Urothelium cell line (cell line): ENCODE measurements around the gene SPATA2.

ENCODE experiments used
- DNase-seq: peaks from one replicate; pipeline ENCODE4 v3.0.0; 2011; ENCODE audit warnings: low spot score, mixed read lengths
- FAIRE-seq: peaks from 2 replicates; lab custom pipeline; 2011; peaks lifted over from hg19 to GRCh38; lab: Jason Lieb, UNC

The SPATA2 gene

DNA sequence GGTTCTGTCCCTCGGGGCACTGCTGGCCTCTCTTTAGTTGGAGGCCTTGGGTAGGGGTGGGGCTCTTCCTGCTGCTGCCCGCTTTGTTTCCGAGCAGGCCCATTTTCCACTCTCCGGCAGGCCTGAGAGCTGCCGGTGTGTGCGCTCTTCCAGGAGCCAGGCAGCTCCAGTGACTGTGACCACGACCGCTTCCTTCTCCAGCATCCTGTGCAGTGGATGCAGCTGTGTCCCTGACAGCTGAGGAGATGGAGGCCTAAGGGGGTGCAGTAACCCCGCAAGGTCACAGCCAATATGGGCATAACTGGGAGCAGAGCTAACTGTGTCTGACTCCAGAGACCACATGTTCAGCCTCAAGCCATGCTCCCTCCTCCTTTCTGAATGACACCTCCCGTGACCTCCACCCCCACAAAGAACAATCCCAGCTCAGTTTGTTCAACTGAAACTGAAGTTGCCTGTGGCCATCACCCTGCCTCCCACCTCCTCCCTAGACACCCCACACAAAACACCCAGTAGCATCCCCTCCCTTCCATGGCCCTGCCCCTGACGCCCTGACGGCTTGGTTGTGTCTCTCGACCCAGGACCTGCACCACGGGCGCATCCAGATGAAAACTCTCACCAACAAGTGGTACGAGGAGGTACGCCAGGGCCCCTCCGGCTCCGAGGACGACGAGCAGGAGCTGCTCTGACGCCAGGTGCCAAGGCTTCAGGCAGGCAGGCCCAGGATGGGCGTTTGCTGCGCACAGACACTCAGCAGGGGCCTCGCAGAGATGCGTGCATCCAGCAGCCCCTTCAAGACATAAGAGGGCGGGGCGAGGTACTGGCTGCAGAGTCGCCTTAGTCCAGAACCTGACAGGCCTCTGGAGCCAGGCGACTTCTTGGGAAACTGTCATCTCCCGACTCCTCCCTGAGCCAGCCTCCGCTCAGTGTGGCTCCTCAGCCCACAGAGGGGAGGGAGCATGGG lies 27.8 kb downstream of the SPATA2 start:
- FAIRE-seq = peak; percentile 30
- DNase-seq = no peak

DNA sequence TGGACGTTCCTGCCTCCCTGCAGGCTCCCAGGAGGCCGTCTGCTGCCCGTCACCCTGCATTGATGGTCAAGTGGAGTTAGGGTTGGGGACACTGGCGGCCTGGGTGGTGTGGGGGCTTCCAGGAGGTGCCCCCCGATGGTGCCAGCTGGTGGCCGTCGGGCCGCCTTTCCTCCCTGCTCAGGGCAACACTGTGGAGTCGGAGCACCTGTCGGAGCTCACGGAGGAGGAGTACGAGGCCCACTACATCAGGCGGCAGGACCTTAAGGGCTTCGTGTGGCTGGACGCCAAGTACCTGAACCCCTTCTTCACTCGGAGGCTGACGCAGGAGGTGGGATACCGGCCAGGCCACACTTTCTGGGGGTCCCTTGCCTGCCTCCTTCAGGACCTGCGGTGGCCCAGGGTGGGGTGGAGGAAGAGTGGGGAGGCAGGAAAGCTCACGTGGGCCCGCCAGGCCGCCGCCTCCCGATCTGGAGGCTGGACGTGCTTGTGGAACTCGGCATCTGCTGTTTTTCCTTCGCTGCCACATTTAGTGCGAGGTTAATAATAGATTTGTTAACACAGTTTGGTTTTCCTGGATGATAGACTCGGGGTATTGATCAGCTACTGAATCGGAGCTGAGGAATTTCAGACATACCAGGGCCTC lies 28.6 kb downstream of the SPATA2 start:
- DNase-seq (no peak), FAIRE-seq (peak; percentile 35)

DNA sequence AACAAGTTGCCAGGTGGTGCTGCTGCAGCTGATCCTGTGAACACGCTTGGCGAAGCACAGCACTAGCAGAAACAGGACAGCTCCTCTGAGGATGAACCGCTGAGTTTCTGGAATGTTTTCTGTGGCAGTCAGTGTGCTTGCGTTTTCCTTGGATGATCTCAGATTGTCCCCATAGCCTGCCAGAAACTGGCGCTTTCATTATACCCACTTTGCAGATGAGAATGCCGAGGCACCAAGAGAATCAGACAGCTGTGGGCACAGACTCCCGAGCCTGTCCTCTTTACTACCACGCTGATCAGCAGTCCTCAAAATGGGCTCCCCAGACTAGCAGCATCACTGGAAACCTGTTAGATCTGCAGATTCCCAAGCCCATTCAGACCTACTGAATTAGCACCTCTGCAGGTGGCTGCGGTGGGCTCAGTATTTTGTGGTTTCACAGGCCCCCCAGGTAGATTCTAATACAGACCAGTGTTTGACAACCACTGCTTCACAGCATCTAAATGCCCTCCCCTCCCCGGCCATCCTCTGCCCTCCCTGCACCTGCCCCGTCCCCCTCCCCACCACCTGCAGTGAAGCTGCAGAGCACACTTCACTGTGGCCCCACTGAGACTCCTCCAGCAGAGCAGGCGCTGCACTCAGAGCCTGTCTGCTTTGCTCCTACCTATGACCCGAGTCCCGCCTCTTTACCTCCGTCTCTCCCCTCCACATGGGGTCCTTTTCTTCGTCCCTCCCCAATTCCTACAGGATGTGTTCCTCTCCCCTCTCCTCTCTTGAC lies 29.6 kb downstream of the SPATA2 start:
- no peak for FAIRE-seq

DNA sequence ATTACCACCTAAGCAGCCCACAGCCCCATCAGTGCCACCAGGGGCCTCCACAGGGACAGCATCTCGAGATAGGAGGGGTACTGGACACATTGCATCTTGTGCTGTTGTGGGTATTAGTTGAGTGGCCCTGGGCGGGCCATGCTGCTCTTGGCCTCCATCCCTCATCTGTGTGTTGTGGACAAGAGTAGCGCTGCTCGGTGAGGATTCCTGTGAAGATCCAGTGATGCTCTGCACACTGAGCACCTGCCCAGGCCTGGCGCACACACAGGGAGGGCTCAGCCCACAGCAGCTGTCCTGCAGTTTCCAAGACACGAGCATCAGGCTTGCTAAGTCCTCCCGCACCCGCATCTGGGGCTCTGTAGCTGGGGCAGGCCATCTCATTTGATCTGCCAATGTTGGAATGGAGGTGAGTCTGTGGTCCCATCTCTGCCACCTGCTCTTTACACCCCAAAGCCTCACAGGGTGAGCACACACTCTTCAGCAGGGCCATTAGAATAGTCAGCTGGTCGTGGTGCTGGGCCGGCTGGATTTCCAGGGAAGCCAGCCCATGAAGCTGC lies 32.0 kb downstream of the SPATA2 start:
- FAIRE-seq (no peak), DNase-seq (no peak)

More for the DNA sequence above, 29.6 kb downstream of the SPATA2 start:
- no peak for DNase-seq

DNA sequence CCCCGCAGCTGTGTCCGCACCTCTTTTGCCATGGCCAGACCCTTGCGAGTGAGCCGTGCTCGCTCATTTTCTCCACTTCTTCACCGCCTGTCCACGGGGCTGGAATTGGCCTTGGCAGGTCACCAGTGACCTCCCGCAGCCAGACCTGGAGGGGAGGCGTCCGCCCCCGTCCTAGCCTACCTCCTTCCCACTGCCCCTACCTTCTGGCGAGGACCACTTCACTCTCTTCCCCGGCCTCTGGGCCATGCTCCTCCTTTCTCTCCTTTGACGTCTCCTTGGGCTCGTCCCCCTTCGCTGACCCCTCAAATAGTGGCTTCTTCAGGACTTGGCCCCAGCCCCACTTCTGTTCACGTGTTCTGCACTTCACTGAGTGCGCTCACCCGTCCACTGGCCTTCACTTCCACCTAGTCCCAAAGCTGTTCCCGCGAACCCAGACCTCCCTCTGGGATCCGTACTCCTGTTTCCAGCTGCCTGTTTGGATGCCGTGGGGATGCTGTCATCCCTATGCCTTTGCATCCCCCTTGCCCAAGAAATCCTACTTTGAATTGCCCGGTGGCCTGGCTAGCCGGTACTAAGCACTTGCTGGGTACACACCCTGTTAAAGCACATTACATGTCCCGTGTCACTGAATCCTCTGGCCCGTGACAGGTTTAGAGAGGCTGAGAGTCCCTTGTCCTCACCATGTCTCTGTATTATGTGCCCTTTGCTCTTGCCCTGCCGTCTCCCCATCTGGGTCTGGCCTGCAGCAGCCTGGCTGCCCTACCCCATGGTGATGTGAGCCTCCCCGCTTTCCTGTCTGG lies 33.0 kb downstream of the SPATA2 start:
- DNase-seq (no peak), FAIRE-seq (no peak)

DNA sequence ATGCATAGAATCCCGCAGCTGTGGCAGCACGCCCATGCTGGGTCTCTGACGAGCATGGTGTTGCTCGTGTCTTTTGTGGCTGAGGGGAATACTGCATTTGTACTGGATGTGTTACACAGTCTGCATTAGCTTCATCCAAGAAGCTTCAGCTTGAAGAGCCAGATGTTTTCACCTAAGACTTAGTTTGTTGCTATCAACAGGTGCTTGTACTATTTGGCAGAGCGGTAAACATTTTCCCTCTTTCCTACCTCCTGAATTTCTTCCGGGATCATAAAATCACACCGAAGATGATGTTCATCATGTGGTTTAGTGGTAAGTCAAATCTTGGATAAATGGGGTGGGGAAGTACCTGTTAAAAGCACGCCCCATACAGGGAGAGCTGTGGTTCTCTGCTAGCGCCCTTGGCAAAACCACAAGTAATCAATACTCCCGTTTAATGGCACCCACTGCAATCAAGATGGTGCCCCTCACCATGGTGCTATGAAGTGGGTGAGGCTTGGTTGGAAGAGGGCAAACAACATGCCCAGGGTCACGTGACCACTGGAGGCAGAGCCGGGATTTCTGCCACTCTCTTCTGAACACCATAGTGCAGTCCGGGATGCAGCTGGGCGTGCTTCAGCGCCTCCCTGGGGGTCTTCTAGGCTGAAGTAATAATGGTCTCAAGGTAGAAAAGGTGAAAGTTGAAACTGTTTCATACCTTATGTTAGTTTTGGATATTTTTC lies 34.4 kb downstream of the SPATA2 start:
- DNase-seq = no peak
- no peak for FAIRE-seq

DNA sequence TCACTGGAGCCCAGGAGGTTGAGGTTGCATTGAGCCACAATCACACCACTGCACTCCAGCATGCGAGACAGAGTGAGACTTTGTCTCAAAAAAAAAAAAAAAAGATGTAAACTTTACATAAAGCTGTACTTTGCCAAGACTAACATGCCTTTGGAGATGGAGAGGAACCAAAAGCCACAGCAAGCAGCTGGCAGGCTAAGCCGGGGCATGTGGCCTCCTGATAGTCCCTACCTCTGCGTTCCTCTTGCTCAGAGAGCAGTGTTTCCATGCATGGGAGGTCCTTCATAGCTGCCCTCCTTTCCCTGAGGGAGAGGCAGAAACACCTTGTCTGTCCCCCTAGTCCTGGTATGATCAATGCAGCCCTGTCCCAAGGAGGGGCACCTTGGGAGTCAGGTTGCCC lies 35.2 kb downstream of the SPATA2 start:
- DNase-seq (no peak), FAIRE-seq (no peak)

DNA sequence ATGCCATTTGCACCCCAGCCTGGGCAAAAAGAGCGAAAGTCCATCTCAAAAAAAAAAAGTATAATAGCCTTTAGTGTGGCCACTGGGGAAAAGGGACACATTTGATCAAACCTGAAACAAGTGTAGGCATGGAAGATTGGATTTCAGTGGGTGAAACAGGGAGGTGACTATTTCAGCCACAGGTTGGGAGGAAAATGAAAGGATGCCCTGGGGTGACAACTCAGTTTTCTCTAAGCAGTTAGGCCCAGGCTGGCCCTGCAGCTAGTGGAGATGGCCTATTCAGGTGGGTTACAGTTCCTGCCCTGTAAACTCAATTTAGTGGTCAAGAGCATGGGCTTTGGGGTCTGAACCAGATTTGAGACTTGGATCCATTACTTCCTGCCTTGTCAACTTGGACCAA lies 36.4 kb downstream of the SPATA2 start:
- FAIRE-seq = no peak
- DNase-seq = no peak

DNA sequence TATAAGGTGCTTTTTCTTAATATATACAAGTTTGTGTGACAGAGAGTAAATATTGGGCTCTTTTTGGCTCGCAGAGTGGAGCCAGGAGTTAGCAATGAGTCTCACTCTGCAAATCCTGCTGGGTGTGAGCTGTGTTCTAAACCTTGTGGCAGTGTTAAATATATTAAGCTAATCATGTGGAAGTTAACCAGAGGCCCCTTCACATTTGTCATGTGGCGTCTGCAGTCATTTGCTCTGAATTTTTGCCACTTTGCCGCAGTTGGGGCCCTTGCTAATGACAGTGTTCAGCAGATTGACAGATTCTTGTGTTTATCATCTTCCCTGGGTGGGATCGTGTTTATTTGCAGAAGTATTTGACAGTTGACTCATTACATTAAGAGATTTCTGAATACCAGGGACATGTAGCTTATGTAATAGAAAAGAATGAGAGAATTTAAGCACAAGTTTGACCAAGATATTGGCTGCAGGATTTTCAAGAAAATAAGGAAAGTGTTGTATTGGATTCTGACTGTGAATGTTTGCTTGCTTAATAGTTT lies 37.9 kb downstream of the SPATA2 start:
- no peak for FAIRE-seq
- DNase-seq = no peak

DNA sequence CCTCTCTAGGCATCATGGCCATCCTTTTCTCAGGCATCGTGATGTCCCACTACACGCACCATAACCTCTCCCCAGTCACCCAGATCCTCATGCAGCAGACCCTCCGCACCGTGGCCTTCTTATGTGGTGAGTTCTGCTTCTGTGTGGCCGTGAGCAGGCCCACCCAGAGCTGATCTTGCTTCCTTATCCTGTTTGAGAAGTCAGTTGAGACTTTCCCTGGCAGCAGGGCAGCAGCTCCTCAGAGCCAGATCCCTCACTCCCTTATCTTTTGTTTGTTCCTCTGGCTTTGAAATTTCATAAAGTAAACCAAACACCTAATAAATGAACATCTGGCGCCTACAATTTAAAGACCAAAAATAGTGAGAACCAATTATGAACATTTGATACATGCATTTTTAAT lies 40.6 kb downstream of the SPATA2 start:
- DNase-seq (no peak), FAIRE-seq (no peak)

DNA sequence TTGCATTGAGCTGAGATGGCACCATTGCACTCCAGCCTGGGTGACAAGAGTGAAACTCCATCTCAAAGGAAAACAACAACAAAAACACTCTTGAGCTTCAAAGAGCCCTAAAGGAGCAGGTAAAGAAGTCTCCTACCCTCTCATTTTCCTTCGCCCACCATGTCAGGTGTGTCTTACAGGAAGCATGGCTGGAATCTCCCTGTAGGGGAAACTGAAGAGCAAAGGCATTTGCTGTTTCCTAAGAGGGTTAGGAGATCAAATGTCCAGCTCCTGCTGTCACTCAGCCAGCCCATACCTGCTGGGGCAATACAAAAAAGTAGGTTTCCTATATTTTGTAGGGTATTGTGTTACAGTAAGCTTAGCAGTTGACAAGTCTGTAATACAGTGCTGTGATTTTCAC lies 43.3 kb downstream of the SPATA2 start:
- FAIRE-seq (no peak), DNase-seq (no peak)

DNA sequence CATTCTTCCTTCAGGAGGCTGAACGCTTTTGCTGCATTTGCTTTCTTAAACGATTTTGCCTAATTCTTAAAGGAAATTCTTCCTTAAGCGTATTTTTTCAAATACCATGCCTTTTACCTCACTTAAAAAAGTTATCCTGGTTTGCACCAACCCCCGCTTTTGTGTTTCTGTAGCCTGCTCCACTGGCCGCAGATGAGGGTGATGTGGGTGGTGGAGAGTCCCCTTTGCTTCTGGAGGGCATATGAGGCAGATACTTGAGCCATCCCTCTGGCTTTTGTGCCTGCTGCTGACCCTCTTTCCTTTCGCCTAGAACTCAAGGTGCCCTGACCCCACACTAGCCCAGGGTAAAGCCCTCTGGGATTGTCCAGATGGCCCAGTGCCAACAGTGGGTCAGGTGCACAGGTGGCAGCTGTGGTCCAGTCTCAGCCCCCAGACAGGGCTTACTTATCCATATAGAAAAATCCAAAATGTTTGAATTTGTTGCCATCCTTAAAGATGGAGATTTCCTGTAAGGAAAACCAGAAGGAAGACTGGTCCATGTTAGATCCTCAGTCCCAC lies 43.9 kb downstream of the SPATA2 start:
- no peak for FAIRE-seq

DNA sequence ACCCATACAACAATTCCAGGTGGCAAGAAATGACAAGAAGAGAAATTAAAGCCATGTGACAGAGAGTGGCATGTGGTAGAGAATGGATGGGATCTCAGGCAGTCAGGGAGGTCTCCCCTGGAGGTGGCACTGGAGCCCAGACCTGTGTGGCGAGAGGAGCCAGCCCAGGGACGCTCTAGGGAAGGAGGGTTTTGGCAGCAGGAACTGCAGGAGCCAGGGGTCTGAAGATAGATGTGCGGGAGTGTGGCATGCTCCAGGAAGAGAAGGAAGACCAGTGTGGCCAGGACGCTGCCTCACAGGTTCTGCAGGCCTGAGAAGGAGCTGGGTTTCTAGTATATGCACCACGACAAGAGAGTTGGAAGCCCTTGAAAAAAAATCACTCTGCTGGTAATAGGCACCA lies 45.1 kb downstream of the SPATA2 start:
- FAIRE-seq (no peak), DNase-seq (no peak)

More for the DNA sequence above, 43.9 kb downstream of the SPATA2 start:
- DNase-seq = no peak

DNA sequence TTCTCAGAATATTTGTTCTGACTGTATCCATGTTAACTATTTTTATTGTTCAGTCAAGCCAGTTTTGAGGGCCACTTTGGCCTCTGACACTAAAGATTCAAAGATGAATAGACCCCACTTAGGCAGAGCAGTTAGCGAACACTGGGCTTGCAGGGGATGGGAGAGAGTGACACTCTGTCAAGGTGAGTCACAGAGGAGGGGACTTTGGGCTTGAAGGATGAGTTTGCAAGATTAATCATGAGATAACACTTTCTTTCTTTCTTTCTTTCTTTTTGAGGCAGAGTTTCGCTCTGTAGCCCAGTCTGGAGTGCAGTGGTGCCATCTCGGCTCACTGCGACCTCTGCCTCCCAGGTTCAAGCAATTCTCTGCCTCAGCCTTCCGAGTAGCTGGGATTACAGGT lies 46.4 kb downstream of the SPATA2 start:
- FAIRE-seq = no peak

DNA sequence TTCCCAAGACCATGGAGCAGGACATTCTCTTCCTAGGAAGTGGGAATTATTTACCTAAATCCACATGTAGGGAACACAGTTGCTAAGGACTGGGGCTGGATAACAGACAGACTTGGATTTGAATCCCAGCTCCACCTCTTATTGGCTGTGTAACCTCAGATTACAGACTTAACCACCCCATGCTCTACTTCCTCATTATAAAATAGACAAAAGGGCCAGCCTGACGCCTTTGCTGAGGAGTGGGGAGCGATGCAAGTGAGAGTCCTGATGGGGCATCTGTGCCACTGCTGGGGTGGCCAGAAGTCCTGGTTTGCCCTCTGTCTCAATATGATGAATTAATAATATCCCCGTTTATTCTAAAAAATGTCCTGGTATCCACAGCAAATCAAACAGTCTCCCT lies 46.8 kb downstream of the SPATA2 start:
- FAIRE-seq (no peak), DNase-seq (no peak)

More for the DNA sequence above, 46.4 kb downstream of the SPATA2 start:
- DNase-seq = no peak

DNA sequence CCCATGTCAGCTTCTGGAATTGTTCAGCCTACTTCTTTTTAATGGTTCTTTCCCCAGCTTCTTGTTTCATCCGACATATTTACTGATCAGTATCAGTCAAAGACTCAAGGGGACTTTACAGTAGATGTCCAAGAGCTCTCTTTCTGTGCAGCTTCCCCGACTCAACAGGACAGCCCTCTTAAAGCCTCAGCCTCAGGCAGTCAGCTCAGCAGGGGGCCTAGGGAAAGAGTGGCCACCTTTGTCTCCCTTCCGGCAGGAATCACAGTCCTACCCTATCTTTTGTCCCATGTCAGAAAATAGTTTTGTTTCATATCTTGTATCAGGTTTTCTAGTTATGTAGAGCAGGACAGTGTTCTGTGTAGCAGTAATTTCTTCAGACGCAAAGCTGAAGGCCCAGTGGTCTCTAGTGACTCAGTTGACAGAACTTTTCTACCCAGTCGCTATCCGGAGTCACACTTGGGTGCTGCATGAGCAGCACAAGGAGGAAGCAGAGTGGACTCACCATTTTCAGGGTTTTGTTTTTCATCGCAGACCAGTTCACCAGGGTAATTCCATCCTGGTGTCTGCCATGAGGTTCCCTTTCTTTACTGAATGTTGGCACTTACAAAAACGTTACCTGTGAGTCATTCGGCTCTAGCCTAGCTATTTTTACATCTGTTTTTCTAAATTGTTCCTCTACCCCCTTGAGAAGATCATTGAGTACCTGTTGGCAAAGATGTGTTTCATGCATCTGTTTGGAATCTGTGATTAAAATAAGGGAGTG lies 47.7 kb downstream of the SPATA2 start:
- DNase-seq (no peak), FAIRE-seq (no peak)

DNA sequence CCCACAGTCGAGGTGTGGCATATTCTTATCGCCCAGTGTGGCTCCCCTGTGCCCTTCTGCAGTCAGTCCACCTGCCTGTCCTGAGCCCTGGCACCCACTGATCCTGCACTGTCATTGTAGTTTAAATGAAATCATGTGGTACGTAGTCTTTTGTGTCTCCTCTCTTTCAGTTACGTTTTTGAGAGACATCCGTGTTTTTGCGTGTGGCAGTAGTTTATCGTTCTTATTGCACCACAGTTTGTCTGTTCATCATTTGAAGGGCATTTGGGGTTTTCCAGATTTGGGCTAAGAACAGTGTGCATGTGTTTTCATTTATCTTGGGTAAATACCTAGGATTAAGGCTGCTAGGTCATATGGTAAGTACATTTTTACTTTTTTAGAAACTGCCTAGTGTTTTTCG lies 49.3 kb downstream of the SPATA2 start:
- no peak for FAIRE-seq

DNA sequence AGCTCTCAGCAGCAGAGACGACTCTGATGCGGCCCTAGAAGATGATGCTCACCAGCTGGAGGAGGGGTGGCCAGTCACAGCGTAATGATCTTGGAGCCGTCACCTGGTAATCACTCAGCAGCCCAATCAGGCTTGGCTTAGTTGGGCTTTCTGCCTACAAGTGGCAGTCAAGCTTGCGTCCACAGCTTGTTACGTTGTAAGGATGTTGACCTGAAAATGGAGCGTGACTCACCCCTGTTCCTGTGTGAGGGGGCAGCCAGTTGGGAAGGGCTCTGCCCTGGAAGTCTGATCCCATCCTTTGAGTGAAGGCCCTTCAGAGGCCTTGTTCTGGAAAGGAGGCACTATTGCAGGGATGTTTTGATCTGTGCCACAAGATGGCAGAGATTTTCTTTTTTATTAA lies 49.8 kb downstream of the SPATA2 start:
- FAIRE-seq = no peak
- no peak for DNase-seq

More for the DNA sequence above, 49.3 kb downstream of the SPATA2 start:
- DNase-seq = no peak
